ENCODE measurements around the gene SNAP91. TPM values are rescaled to one million over a fixed set of nuclear protein-coding genes. Genes with fewer than 3 reads are reported as not detected.
"Not testable (repeated sequence)": the region's sequence is repeated elsewhere in the genome, so short reads cannot be mapped to it uniquely, and the experiment has no call there.

Gene SNAP91
- total RNA-seq, 1 donor from 2014 or later = not detected

GRCh38 chr6:83633609-83634008, 75.3 kb downstream of the SNAP91 start:
- ATAC-seq (ENCODE audit: low read depth) (no peak), DNase-seq (no peak)
- H3K36me3 Mint-ChIP-seq (ENCODE audit: low read depth) = no peaks in the 10 kb centered on the region
- POLR2A ChIA-PET = no interaction called here
- intact Hi-C loops (cut with micrococcal nuclease) = no loop called here
- no peak for TF ChIP-seq CTCF (IDR thresholded peaks at IDR 0.05)
- H3K27ac Mint-ChIP-seq = no peak overlapping the region
- peaks cover 3% of the 10 kb centered on the region for H3K27me3 Mint-ChIP-seq
- H3K4me3 Mint-ChIP-seq = no peak overlapping the region
- CTCF ChIA-PET = no interaction called here
- H3K9me3 Mint-ChIP-seq = no peaks in the 10 kb centered on the region
- H3K4me1 Mint-ChIP-seq = no peaks in the 10 kb centered on the region

- DNase-seq (no peak), ATAC-seq (ENCODE audit: low read depth) (no peak)
- peaks cover 3% of the 10 kb centered on the region for H3K27me3 Mint-ChIP-seq
- ChIA-PET POLR2A (no interaction called here), CTCF (interaction anchor here (1.0 kb wide), 1 partner anchor 18 kb away, joined by 3 read pairs; no protein-coding TSS in a partner anchor)
- no peak overlapping the region for H3K4me3 Mint-ChIP-seq
- no peaks in the 10 kb centered on the region for H3K4me1 Mint-ChIP-seq
- H3K9me3 Mint-ChIP-seq = no peaks in the 10 kb centered on the region
- H3K36me3 Mint-ChIP-seq (ENCODE audit: low read depth) = no peaks in the 10 kb centered on the region
- intact Hi-C loops (cut with micrococcal nuclease) = no loop called here
- no peak overlapping the region for H3K27ac Mint-ChIP-seq
- no peak for TF ChIP-seq CTCF (IDR thresholded peaks at IDR 0.05)
These were observed 75.8 kb downstream of the SNAP91 start for GRCh38 chr6:83633149-83633548.

- CTCF ChIA-PET = not testable (repeated sequence)
These were observed 79.0 kb downstream of the SNAP91 start for GRCh38 chr6:83629908-83630307.

GRCh38 chr6:83615025-83615999, 93.6 kb downstream of the SNAP91 start:
- ChIA-PET POLR2A (no interaction called here), CTCF (interaction anchor here (0.7 to 1.9 kb wide), 10 partner anchors 8 to 1708 kb away, joined by 3 to 26 read pairs (median 6); partner anchors contain the start of gene CEP162)
- TF ChIP-seq CTCF (IDR thresholded peaks at IDR 0.05) = no peak
- no peak overlapping the region for H3K4me3 Mint-ChIP-seq
- no peak overlapping the region for H3K27ac Mint-ChIP-seq
- no peaks in the 10 kb centered on the region for H3K36me3 Mint-ChIP-seq (ENCODE audit: low read depth)
- intact Hi-C loops (cut with micrococcal nuclease) = loop anchor here (1.0 kb wide), 2 partner anchors 605 to 1708 kb away; no protein-coding TSS in a partner anchor
- ATAC-seq (ENCODE audit: low read depth) = no peak
- no peak for DNase-seq
- no peaks in the 10 kb centered on the region for H3K4me1 Mint-ChIP-seq
- no peaks in the 10 kb centered on the region for H3K27me3 Mint-ChIP-seq
- no peaks in the 10 kb centered on the region for H3K9me3 Mint-ChIP-seq

More at GRCh38 chr6:83629908-83630307, 79.0 kb downstream of the SNAP91 start:
- H3K36me3 Mint-ChIP-seq (ENCODE audit: low read depth); H3K4me1 Mint-ChIP-seq; POLR2A ChIA-PET; H3K27me3 Mint-ChIP-seq; H3K4me3 Mint-ChIP-seq; intact Hi-C loops (cut with micrococcal nuclease); H3K27ac Mint-ChIP-seq; ATAC-seq (ENCODE audit: low read depth); H3K9me3 Mint-ChIP-seq; DNase-seq: not testable (repeated sequence)

GRCh38 chr6:83613378-83613777, 95.5 kb downstream of the SNAP91 start:
- H3K4me1 Mint-ChIP-seq = no peaks in the 10 kb centered on the region
- no peak overlapping the region for H3K4me3 Mint-ChIP-seq
- DNase-seq (no peak), ATAC-seq (ENCODE audit: low read depth) (no peak)
- ChIA-PET POLR2A (no interaction called here), CTCF (interaction anchor here (0.6 kb wide), 2 partner anchors 7 to 28 kb away, joined by 3 read pairs; no protein-coding TSS in a partner anchor)
- no peak for TF ChIP-seq CTCF (IDR thresholded peaks at IDR 0.05)
- intact Hi-C loops (cut with micrococcal nuclease) = no loop called here
- H3K36me3 Mint-ChIP-seq (ENCODE audit: low read depth) = no peaks in the 10 kb centered on the region
- H3K9me3 Mint-ChIP-seq = no peaks in the 10 kb centered on the region
- no peaks in the 10 kb centered on the region for H3K27me3 Mint-ChIP-seq
- H3K27ac Mint-ChIP-seq = no peak overlapping the region
